Liver (tissue), 3 donors: ENCODE data around the gene PF4V1.

Experiments
- CTCF ChIP-seq: fragments of 150-350 bp; IDR thresholded peaks from 2 replicates; pipeline ENCODE4 v1.5.1; 2017; ENCODE audit warnings: improper control_type of control experiment, low read depth, low read length; ENCODE audit not compliant: missing input control
- GABPA ChIP-seq, 2 donors: IDR thresholded peaks in 1 of 2; conservative IDR thresholded peaks in 1 of 2; 2 replicates each; pipeline ENCODE4 v1.6.1; 2016; ENCODE audit warnings: antibody characterized with exemption in 2 of 2, mild to moderate bottlenecking in 1 of 2, moderate library complexity in 1 of 2
- JUND ChIP-seq, 2 donors: IDR thresholded peaks; 2 replicates each; pipeline ENCODE4 v1.6.1; 2016; ENCODE audit warnings: antibody characterized with exemption in 2 of 2
- RAD21 ChIP-seq, 2 donors: IDR thresholded peaks; 2 replicates each; pipeline ENCODE4 v1.6.1; 2016; ENCODE audit warnings: antibody characterized with exemption in 2 of 2, mild to moderate bottlenecking in 2 of 2
- ZBTB33 ChIP-seq: IDR thresholded peaks from 2 replicates; pipeline ENCODE4 v1.6.1; 2016; ENCODE audit warnings: antibody characterized with exemption
- donor health status: healthy.
- donor health status: healthy.

DNA sequence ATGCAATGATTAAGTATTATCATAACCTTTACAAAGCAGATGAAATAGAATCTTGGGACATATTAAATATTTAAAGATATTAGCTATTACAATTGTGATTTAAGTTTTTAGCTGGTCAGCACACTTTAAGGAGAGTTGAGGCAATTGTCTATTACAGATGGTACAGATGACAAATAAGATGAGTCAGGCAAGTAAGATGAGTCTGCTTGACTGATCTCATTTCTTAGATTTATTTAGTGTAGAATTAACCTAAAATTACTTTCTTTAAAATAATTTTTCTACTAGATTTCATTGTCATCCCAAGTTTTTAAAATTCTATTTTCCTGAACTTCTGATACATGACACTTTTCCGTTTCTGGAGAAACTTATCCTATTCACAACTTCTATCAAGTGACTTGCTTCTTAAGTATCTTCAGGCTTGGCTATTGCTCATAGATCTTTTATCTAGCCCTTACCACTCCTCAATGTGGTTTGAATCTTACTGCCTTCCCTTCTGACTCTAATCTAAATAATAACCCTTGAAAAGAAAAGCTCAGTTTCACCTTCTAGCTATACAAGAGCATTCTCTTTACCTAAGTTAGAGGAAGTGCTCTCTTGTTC lies 49.0 kb downstream of the PF4V1 start:
- no peak for TF ChIP-seq RAD21 (IDR thresholded peaks at IDR 0.05)
- TF ChIP-seq CTCF, result no peak
- no peak for TF ChIP-seq GABPA (IDR thresholded peaks at IDR 0.05 in 1 of 2, conservative IDR thresholded peaks at IDR 0.05 in 1 of 2)
- no peak for TF ChIP-seq JUND (IDR thresholded peaks at IDR 0.05)
- no peak for TF ChIP-seq ZBTB33
